Tibial artery (tissue), 4 donors: ENCODE data around the gene FAM120B.

ENCODE experiments used
- DNase-seq, 2 donors: peaks; one replicate each; pipeline ENCODE4 v3.0.0-alpha.2; 2019
- H3K27ac ChIP-seq, 2 donors: fragments of 200-600 bp; sonication (generic) in 1 of 2; 1 replicate in 1 of 2; 2 replicates in 1 of 2; pipeline ENCODE4 v1.5.1; 2018 to 2019; ENCODE audit warnings: mild to moderate bottlenecking in 1 of 2
- H3K27me3 ChIP-seq, 2 donors: fragments of 200-600 bp; sonication (generic) in 1 of 2; one replicate each; pipeline versions ENCODE4 v1.5.1 to v1.6.0; 2016 to 2019
- H3K36me3 ChIP-seq, 3 donors: fragments of 200-600 bp; sonication (generic) in 2 of 3; one replicate each; pipeline ENCODE4 v1.5.1; 2016 to 2019; ENCODE audit warnings: mild to moderate bottlenecking in 2 of 3
- H3K4me1 ChIP-seq, 4 donors: fragments of 200-600 bp; sonication (generic) in 2 of 4; 1 replicate in 3 of 4; 2 replicates in 1 of 4; pipeline ENCODE4 v1.5.1; 2016 to 2019
- H3K4me3 ChIP-seq, 2 donors: fragments of 200-600 bp; sonication (generic) in 1 of 2; 1 replicate in 1 of 2; 2 replicates in 1 of 2; pipeline ENCODE4 v1.5.1; 2018 to 2019; ENCODE audit warnings: mild to moderate bottlenecking in 2 of 2
- H3K9me3 ChIP-seq, 3 donors: fragments of 200-600 bp; sonication (generic) in 1 of 3; one replicate each; pipeline ENCODE4 v1.5.1; 2016 to 2019
- CTCF ChIP-seq, 2 experiments: fragments of 200-600 bp in 1 of 2; fragments of 450-650 bp in 1 of 2; IDR thresholded peaks; one replicate each; pipeline ENCODE4 v1.5.1; 2017 to 2019; ENCODE audit warnings: antibody characterized with exemption in 2 of 2, mild to moderate bottlenecking in 1 of 2, moderate library complexity in 1 of 2
- intact Hi-C: fragments of 100-400 bp; cut with DNase I; formaldehyde crosslinking; loops from one replicate; pipeline ENCODE4 v1.15.0; 2023; ENCODE audit warnings: low total_unique reads

The FAM120B gene

GRCh38 chr6:170274713-170275560 is 31.6 kb upstream of the FAM120B start:
- H3K36me3 ChIP-seq, result no peaks in the 10 kb centered on the region
- no peaks in the 10 kb centered on the region for H3K27me3 ChIP-seq
- no peak overlapping the region for H3K4me3 ChIP-seq
- DNase-seq, result no peak
- H3K27ac ChIP-seq, result no peak overlapping the region
- intact Hi-C loops, result no loop called here
- peaks cover 0 to 16% (median 10%) of the 10 kb centered on the region in 4 donors for H3K4me1 ChIP-seq
- TF ChIP-seq CTCF (IDR thresholded peaks at IDR 0.05), result no peak
- no peaks in the 10 kb centered on the region for H3K9me3 ChIP-seq

GRCh38 chr6:170276369-170277057 is 30.0 kb upstream of the FAM120B start:
- Histone ChIP-seq H3K4me1 (peaks cover 0 to 16% (median 12%) of the 10 kb centered on the region in 4 donors), H3K36me3 (no peaks in the 10 kb centered on the region), H3K27me3 (no peaks in the 10 kb centered on the region), H3K9me3 (no peaks in the 10 kb centered on the region), H3K27ac (peak overlapping the region; percentile 67 to 72), H3K4me3 (peak overlapping the region; percentile 15 to 22)
- DNase-seq, result peak in 1 of 2 donors; percentile 87
- TF ChIP-seq CTCF (IDR thresholded peaks at IDR 0.05), result no peak
- intact Hi-C loops, result no loop called here

DNA sequence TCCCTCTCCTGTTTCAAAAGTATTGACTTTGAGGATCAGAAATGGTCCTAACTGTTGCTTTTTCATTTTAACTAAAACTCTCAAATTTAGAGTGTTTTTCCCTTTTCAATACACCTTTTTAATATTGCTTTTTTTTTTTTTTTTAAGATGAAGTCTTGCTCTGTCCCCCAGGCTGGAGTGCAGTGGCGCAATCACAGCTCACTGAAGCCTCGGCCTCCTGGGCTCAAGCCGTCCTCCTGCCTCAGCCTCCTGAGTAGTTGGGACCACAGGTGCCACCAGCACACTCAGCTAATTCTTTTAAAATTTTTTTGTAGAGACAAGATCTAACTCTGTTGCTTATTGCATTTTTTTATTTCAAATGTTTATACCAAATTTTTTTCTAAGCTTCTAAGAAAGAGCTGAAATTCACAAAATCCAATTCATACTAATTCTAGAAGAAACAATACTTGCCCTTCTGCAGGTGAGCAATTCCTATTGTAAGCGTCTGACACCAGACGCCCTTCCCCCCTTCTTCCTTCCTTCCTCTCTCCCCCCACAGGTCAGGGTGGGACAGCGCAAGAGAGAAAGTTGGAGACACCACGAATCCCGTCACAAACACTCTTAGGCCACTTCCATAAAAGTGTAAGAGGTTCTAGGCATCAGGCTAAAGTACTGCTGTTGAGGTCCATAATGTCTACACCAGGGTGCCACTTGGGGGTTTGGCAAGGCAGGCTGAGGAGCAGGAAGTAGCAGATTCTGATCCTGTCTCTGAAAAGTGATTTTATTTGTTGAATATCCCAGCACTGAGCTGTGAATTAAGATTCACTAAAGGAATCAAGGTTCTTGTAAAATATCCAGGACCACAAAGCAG is 28.4 kb upstream of the FAM120B start:
- no peak for DNase-seq
- H3K9me3 ChIP-seq, result no peaks in the 10 kb centered on the region
- no peak overlapping the region for H3K27ac ChIP-seq
- no peaks in the 10 kb centered on the region for H3K27me3 ChIP-seq
- TF ChIP-seq CTCF (IDR thresholded peaks at IDR 0.05), result no peak
- intact Hi-C loops, result no loop called here
- H3K36me3 ChIP-seq, result peaks cover 0 to 8% (median 0%) of the 10 kb centered on the region in 3 donors
- H3K4me1 ChIP-seq, result peaks cover 0 to 16% (median 12%) of the 10 kb centered on the region in 4 donors
- no peak overlapping the region for H3K4me3 ChIP-seq

- intact Hi-C loops, result no loop called here
- Histone ChIP-seq H3K4me3 (no peak overlapping the region), H3K36me3 (peaks cover 0 to 14% (median 4%) of the 10 kb centered on the region in 3 donors), H3K9me3 (no peaks in the 10 kb centered on the region), H3K27me3 (no peaks in the 10 kb centered on the region), H3K27ac (no peak overlapping the region), H3K4me1 (peaks cover 0 to 16% (median 12%) of the 10 kb centered on the region in 4 donors)
- no peak for DNase-seq
- no peak for TF ChIP-seq CTCF (IDR thresholded peaks at IDR 0.05)
These were observed 27.8 kb upstream of the FAM120B start for GRCh38 chr6:170278743-170279094.

- TF ChIP-seq CTCF (IDR thresholded peaks at IDR 0.05), result no peak
- no peaks in the 10 kb centered on the region for H3K9me3 ChIP-seq
- DNase-seq, result no peak
- H3K4me3 ChIP-seq, result no peak overlapping the region
- H3K4me1 ChIP-seq, result peaks cover 0 to 16% (median 12%) of the 10 kb centered on the region in 4 donors
- H3K27me3 ChIP-seq, result no peaks in the 10 kb centered on the region
- H3K27ac ChIP-seq, result no peak overlapping the region
- intact Hi-C loops, result no loop called here
- peaks cover 0 to 21% (median 5%) of the 10 kb centered on the region in 3 donors for H3K36me3 ChIP-seq
These were observed 27.1 kb upstream of the FAM120B start for GRCh38 chr6:170279426-170279825.
